ENCODE data around the gene SON. TPM values are rescaled to one million over a fixed set of nuclear protein-coding genes. Genes with fewer than 3 reads are reported as not detected.
A peak's percentile ranks its signal among the peaks of the same experiment; 100 is the strongest.

The SON gene
- total RNA-seq, 1 donor from 2014 or later: 367 TPM

DNA sequence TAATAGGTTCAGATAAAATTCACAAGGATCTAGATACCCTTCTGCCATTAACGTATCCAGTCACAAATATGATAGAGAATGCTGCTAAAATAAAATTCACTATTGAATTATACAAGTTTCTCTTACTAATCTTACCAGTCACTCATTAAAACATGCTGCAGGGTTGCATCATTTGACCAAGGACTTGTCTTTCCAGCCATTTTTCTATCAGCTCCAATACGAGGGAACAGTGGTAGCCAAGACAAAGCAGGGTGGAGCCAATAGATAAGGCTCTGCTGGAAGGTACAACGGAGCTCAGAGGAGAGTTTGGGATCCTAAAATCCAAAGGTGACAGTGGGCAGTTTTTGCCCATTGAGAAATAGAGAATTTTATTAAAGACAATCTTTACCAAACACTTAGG, 41.6 kb downstream of the SON start:
- H3K9me3 Mint-ChIP-seq: no peaks in the 10 kb centered on the region
- no peak for DNase-seq (ENCODE audit: low read depth, low spot score)
- H3K4me3 Mint-ChIP-seq: peak overlapping the region; percentile 76
- peaks cover 5% of the 10 kb centered on the region for H3K36me3 Mint-ChIP-seq (ENCODE audit: low read depth)
- TF ChIP-seq, protein P1, sequence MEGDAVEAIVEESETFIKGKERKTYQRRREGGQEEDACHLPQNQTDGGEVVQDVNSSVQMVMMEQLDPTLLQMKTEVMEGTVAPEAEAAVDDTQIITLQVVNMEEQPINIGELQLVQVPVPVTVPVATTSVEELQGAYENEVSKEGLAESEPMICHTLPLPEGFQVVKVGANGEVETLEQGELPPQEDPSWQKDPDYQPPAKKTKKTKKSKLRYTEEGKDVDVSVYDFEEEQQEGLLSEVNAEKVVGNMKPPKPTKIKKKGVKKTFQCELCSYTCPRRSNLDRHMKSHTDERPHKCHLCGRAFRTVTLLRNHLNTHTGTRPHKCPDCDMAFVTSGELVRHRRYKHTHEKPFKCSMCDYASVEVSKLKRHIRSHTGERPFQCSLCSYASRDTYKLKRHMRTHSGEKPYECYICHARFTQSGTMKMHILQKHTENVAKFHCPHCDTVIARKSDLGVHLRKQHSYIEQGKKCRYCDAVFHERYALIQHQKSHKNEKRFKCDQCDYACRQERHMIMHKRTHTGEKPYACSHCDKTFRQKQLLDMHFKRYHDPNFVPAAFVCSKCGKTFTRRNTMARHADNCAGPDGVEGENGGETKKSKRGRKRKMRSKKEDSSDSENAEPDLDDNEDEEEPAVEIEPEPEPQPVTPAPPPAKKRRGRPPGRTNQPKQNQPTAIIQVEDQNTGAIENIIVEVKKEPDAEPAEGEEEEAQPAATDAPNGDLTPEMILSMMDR (conservative IDR thresholded peaks at IDR 0.05): no peak
- H3K27me3 Mint-ChIP-seq (ENCODE audit: low read depth): no peaks in the 10 kb centered on the region
- no peak overlapping the region for H3K27ac Mint-ChIP-seq (ENCODE audit: unreplicated experiment)
- peaks cover 26% of the 10 kb centered on the region for H3K4me1 Mint-ChIP-seq

DNA sequence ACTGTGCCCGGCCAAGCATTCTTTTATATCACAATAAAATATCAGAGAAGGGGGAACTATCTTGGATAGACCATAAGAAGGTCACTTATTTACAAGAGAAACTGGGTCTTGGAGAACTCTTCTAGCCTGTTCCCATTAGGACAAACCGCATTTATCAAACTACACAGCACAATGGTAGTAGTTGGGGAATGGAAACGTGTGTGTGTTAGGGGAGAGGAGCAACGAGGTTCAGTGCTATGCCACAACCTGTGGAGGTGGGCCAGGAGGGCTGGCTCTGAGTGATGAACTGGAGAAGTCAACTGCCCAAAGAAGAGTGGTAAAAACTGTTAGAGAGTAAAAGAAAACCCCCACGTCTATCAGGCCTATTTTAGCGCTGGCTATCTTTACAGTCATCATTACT, 44.1 kb downstream of the SON start:
- no peaks in the 10 kb centered on the region for H3K9me3 Mint-ChIP-seq
- H3K36me3 Mint-ChIP-seq (ENCODE audit: low read depth): peaks cover 5% of the 10 kb centered on the region
- peak overlapping the region; percentile 84 for H3K4me3 Mint-ChIP-seq
- TF ChIP-seq, protein P1 (conservative IDR thresholded peaks at IDR 0.05): no peak
- H3K27ac Mint-ChIP-seq (ENCODE audit: unreplicated experiment): no peak overlapping the region
- no peak for DNase-seq (ENCODE audit: low read depth, low spot score)
- peaks cover 26% of the 10 kb centered on the region for H3K4me1 Mint-ChIP-seq
- no peaks in the 10 kb centered on the region for H3K27me3 Mint-ChIP-seq (ENCODE audit: low read depth)

DNA sequence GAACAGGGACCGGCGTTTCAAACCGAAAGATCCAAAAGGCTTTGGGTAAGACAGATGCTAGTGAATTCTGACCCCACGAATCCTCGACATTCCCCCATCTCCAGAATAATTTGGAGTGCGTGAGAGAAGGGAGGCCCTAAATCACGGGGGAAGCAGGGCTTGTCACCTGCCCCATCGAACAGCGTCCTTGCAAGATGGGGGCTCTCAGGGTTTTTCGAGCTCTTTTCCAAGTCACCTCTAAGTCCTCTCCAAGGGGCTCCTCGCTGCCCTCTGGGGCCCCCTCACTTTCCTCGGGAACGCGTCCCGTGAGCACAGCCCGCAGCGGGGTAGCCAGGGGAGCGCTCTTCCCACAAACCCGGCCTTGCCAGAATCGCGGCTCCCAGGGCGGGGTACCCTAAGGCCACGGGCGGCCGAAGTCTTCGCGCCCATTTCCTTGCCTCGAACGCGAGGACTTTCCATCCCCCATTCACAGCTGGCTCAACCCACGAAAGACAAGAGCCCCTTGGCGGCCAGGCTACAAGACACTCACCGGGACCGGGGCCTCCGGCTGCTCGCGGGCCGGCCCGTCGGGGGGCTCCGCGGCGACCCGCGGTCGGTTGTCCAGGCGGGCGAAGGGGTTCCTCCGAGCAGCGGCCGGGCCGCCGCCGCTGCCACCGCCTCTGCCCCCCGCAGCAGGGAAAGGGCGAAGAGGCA, 45.1 kb downstream of the SON start:
- no peak for DNase-seq (ENCODE audit: low read depth, low spot score)
- peaks cover 5% of the 10 kb centered on the region for H3K36me3 Mint-ChIP-seq (ENCODE audit: low read depth)
- peak overlapping the region; percentile 96 for H3K27ac Mint-ChIP-seq (ENCODE audit: unreplicated experiment)

DNA sequence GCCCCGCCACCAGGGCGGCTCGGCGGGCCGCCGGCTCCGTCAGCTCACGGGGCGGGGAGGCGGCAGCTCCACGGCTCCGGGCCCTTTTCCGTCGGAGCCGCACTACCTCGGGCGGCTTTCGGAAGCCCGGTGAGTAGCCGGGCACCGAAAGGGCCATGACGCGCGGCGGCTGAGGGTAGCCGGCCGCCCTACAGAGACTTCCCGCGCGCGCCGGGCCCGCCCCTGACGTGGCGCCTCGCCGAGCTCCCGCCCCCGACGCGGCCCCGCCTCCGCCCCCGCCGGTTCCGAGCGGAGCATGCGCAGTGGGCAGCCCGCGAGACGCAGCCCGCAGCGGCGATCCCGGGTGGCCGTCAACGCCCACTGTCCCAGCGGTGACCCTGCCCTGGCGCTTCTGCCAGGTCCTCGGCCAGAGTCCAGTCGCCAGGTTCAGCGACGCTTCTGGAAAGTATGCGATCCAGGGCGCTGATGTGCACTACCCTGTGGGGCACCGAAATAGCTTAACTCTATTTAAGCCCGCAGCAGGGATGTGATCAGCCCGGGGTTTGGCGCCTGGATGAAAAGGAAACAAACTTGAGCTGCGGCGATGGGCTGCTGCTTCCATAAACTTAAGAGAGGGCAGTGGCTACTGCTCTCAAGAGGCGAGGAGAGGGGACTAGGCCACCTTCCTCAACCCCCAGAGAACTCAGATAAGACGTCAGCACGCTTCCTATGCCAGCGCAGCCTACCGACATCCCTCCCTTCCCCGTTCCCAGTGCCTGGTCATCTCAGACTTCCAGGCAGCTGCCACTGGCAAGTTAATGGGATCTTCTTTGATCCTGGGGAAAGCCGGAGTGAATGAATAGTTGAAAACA, 45.9 kb downstream of the SON start, which contains the start of gene DONSON:
Gene DONSON (minus strand): TSS at position 200 of the 851 bp plus-strand sequence. CDS start 43 bp downstream, at position 157.
- DNase-seq (ENCODE audit: low read depth, low spot score): peak; percentile 91
- Mint-ChIP-seq H3K9me3 (no peaks in the 10 kb centered on the region), H3K36me3 (ENCODE audit: low read depth) (peaks cover 8% of the 10 kb centered on the region), H3K27me3 (ENCODE audit: low read depth) (no peaks in the 10 kb centered on the region), H3K4me1 (peaks cover 26% of the 10 kb centered on the region), H3K27ac (ENCODE audit: unreplicated experiment) (peak within 1 kb of the TSS; percentile 96), H3K4me3 (peak within 1 kb of the TSS; percentile 95)
- TF ChIP-seq, protein P1 (conservative IDR thresholded peaks at IDR 0.05): peak; percentile 5

More for the DNA sequence above, 45.1 kb downstream of the SON start:
- H3K9me3 Mint-ChIP-seq: no peaks in the 10 kb centered on the region
- H3K4me1 Mint-ChIP-seq: peaks cover 26% of the 10 kb centered on the region
- H3K4me3 Mint-ChIP-seq: peak overlapping the region; percentile 95
- no peaks in the 10 kb centered on the region for H3K27me3 Mint-ChIP-seq (ENCODE audit: low read depth)
- TF ChIP-seq, protein P1 (conservative IDR thresholded peaks at IDR 0.05): peak; percentile 32

DNA sequence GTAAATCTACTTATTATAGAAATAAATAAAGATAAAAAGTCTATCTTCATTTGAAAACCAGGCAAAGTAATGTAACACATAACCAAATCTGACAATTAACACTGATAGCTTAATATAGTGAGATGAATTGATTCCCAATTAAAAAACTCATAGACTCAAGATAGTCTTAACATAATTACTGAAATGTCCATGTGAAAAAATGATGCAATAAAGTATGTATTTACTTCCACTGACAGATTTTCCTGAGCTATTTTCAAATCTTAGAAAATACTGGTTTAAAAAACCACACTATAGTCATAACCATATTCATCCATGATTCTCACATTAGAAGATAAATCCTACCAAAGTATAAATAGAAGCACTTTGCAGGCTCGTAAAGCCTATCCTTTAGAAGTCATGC, 55.2 kb downstream of the SON start:
- TF ChIP-seq, protein P1 (conservative IDR thresholded peaks at IDR 0.05): no peak
- H3K36me3 Mint-ChIP-seq (ENCODE audit: low read depth): peaks cover 12% of the 10 kb centered on the region
- no peak overlapping the region for H3K27ac Mint-ChIP-seq (ENCODE audit: unreplicated experiment)
- no peaks in the 10 kb centered on the region for H3K4me1 Mint-ChIP-seq
- DNase-seq (ENCODE audit: low read depth, low spot score): no peak
- H3K4me3 Mint-ChIP-seq: no peak overlapping the region
- H3K9me3 Mint-ChIP-seq: no peaks in the 10 kb centered on the region
- H3K27me3 Mint-ChIP-seq (ENCODE audit: low read depth): no peaks in the 10 kb centered on the region
